Right renal cortex interstitium (tissue), 3 donors: ENCODE data around the gene MLKL. TPM values are rescaled to one million over a fixed set of nuclear protein-coding genes. Genes with fewer than 3 reads are reported as not detected.
"Not testable (repeated sequence)": the region's sequence is repeated elsewhere in the genome, so short reads cannot be mapped to it uniquely, and the experiment has no call there.

Experiments used
- DNase-seq, 3 donors: peaks; one replicate each; pipeline ENCODE4 v3.0.0-alpha.2; 2013; ENCODE audit warnings: low read depth in 3 of 3, low spot score in 2 of 3
- polyA plus RNA-seq, 3 donors: library from polyadenylated mRNA; unstranded; fragments of 120-200 nt; gene quantifications; one replicate each; pipeline ENCODE4 v1.2.1, GENCODE V29; 2013; ENCODE audit not compliant: insufficient read length in 3 of 3

Gene MLKL
- polyA plus RNA-seq, 3 donors: 3.2 to 3.8 (median 3.7) TPM

DNA sequence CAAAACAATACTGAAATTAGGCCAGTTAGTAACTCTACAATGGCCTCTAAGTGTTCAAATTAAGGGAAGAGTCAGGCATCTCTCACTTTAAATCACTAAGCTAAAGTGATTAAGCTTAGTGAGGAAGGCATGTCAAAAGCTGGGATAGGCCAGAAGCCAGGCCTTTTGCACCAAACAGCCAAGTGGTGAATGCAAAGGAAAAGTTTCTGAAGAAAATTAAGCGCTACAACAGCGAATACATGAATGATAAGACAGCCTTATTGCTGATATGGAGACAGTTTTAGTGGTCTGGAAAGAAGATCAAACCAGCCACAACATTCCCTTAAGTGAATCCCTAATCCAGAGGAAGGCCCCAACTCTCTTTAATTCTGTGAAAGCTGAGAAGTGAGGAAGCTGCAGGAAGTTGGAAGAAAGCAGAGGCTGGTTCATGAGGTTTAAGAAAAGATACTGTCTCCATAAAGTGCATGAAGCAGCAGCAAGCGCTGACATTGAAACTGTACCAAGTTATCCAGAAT lies 46.1 kb downstream of the MLKL start:
- no peak for DNase-seq

- not testable (repeated sequence) for DNase-seq
Observed at GRCh38 chr16:74652883-74653282, 47.8 kb downstream of the MLKL start.

- DNase-seq: no peak
Observed at GRCh38 chr16:74652249-74652648, 48.4 kb downstream of the MLKL start.

GRCh38 chr16:74651841-74652240 lies 48.8 kb downstream of the MLKL start:
- DNase-seq: no peak

GRCh38 chr16:74650966-74651567 lies 49.6 kb downstream of the MLKL start:
- no peak for DNase-seq

DNA sequence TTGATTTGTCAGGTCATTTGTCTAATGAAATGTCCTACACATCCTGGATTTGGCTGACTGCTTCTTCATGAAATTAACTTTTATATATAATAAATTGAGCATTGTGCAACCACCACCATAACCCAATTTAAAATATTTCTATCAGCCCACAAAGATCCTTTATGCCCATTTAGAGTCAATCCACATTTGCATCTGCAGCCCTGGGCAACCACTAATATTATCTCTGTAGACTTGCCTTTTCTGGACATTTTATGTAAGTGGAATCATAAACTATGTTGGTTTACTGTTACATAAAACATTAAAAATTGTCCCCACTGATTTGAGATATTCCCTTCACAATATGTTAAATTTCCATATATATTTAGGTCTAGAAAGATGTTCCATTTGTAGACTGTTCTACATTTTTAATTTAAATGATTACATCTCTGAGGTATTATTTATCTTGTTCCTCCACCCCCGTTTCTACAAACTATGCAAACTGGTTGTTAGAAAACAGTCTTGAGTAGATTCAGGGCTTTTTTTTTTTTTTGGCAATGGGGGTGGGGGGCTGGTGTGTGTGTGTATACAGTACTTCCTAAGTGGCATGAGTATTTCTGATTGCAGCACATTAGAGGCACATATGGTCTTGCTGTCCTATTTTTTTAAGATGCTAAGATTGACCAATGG lies 50.7 kb downstream of the MLKL start:
- no peak for DNase-seq

DNA sequence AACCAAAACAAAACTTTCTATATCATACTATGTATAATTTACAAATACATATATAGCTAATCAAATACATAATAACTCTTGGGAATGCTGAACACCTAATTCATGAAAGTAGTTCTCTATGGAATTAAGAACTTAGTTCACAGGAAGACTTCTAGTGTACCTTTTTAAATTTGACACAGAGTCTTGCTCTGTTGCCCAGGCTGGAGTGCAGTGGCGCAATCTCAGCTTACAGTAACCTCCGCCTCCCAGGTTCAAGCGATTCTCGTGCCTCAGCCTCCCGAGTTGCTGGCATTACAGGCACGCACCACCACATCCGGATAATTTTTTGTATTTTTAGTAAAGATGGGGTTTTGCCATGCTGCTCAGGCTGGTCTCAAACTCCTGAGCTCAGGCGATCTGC lies 58.7 kb downstream of the MLKL start:
- no peak for DNase-seq

DNA sequence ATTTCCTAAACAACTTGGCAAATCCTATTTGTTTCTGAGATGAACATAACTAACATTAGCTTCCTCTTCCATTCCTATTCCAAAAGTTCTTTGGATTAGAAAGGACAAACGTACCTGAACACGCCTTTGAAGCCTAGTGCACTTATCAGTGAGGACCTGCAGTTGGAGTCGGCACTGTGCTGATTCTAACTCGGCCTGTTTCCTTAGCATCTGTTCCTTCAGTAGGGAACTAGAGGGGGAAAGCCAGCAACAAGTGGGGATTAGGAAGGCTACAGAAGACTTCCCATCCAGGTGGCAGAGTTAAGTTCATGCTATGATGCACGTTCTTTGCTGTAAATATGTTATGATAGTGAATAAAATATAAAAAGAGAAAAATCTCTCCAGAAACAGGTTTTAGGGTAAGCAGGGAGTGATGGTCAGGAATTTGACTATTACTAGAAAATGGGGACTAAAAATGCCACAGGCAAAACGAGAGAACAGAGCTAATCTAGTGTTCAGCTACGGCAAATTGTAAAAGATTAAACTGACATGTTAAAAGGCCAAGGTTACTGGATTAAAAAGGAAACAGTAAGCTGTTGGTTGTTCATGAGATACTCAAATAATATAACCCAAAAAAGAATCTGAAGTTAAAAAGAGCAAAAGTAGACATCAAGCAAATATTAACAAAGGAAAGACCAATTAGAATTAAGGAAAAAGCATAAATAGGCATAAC lies 62.8 kb downstream of the MLKL start:
- DNase-seq: no peak

DNA sequence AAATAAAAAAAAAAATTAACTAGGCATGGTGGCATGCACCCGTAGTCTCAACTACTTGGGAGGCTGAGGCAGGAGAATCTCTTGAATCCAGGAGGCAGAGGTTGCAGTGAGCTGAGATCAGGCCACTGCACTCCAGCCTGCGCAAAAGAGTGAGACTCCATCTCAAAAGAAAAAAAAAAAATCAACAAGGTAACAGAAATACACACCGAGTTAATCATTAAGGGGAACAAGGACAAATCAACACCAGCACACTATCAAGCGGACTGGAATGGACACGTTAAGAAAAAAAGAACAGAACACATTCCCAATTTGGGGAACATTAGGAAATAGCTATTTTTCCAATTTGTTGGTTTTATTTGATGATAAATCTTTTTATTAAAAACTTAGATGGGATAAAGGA lies 65.4 kb downstream of the MLKL start:
- DNase-seq: no peak

GRCh38 chr16:74633686-74634085 lies 67.0 kb downstream of the MLKL start:
- no peak for DNase-seq

DNA sequence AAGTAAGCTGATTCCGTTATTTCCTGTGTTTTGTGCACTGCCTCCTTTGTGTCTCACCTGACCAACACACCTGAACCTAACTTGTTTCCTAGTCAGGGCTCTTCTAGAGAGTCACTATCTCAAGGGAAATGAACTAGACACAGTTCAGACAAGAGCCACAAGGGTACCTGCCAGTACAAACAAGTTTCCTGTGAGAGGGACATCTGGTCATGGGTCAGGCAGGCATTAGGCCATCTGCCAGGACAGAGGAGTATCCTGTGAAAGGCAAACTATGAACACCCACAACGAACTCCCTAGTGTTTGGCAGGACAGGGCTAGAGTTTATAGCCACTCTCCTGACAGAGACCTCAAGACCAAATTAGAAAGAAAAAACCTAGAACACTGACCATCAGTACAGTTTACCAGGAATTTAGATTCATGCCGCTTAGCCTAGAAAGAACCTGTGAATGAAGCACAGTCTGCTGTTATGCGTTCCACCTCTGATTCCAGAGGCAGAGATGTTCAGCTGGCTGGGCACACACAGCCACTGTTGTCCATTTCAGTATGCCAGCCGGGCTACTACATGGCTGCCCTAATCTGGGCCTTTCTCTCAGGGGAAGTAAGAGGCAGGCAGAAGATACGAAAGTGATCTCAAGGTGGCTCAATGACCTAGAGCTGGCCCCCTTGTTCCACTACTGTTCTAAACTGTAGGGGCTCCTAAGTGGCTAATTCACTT lies 73.0 kb downstream of the MLKL start:
- no peak for DNase-seq

DNA sequence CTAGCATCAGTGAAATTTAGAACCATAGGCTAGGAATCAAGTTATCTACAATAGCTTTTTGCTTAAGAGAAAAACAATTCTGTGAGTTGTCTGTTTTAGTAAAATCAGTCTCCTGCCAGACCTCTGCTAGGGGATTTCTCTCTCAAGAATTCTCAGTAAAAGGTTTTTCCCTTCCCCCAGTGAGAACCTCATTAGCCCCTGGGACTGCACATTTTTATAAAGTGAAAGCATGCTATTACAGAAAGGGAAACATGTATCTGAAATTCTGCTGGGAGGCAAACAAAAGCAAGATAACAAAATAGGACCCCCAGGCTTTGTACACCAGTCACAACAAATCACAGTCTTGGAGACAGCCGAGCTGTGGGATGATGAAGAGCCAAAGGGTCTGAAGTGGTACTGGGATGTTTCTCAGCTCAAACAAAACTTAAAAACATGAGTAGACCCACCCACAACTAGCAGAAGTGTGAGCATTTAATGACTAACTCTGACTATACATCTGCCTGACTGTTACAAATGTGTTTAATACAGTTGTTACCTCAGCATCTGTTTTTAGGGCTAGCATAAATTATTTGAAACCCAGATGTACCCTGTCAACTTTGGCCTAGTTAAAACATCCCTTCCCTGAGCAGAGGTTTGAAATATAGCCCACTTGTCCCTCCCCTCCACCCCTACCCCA lies 73.8 kb downstream of the MLKL start:
- no peak for DNase-seq

GRCh38 chr16:74625500-74626350 lies 74.9 kb downstream of the MLKL start:
- no peak for DNase-seq

DNA sequence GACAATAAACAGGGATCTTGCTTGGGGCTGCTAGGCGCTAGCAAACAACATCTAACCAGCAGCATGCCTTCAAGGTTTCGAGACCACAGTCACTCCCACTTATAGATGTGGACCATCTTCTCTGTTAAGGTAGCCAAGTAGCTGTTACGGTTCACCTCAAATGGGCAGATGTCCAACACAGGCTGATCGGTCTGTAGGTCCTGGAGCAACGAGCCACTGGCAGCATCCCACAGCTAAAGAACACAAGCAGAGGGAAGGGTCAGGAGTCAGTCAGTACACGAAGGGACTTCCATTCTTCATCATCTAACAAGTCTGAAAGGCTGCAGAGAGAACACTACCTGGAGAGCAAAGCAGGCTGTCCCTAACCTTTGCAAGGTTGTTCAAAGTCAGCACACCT lies 76.8 kb downstream of the MLKL start:
- DNase-seq: no peak

GRCh38 chr16:74623214-74623838 lies 77.3 kb downstream of the MLKL start:
- no peak for DNase-seq

DNA sequence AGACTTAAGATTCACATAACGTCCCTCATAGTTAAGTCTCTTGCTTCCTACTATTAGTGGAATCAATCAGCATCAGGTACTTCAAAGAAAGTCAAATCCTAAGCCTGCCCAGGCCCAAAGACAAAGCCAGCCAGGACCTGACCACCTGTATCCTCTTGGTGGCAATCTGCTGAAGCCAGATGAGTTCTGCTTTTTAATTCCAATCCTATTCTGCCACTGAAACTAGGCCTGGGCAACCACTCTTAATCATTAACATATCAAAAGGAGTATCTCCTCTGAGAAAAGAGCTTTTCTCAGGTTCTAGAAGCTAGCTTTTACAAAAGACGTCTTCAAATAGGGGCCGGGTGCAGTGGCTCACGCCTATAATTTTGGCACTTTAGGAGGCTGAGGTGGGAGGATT lies 78.7 kb downstream of the MLKL start:
- no peak for DNase-seq
